HG03439 (cell line): ENCODE results near the gene ZBTB42.

Experiments
- ATAC-seq: cut with Tn5 transposase; IDR thresholded peaks from one replicate; pipeline ENCODE4 v1.9.1; 2021; ENCODE audit warnings: mild to moderate bottlenecking, moderate library complexity; ENCODE audit not compliant: unreplicated experiment

The ZBTB42 gene

DNA sequence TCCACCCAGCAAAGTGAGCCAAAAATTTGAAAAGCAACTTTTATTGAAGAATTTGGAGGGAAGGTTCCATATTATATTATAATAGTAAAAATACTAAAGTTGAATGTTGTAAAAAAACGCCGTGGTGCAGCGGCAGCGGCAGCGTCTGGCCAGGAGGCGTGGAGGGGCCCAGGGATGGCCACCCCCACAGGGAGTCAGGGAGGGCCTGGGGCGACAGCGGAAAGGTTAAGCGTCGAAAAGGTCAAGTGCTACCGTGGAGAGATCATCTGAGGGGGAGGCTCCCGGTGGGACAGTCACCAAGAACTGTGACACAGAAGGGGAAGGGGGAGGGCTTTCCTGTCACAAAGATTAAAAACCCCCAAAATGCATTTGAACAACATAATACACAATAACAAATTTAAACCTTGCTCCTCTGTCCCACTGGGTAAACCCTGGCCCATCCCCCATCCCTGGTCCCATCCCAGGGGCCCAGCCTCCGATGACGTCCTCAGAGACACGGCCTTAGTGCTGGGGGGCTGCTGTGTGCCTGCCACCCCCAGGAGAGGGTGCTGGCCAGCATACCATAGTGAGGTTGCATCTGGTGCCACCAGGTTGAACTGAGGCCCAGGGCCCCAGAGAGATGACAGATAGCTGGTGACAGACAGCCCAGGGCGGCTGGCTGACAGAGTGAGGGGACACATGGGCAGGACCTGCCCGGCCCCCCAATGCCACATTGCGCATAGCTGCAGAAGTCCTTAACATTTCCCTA, 31.4 kb upstream of the ZBTB42 start:
- ATAC-seq, result no peak

GRCh38 chr14:104770072-104770579, 30.8 kb upstream of the ZBTB42 start:
- ATAC-seq, result no peak

GRCh38 chr14:104770851-104771272, 30.0 kb upstream of the ZBTB42 start:
- ATAC-seq, result no peak

GRCh38 chr14:104771374-104771773, 29.5 kb upstream of the ZBTB42 start:
- no peak for ATAC-seq

DNA sequence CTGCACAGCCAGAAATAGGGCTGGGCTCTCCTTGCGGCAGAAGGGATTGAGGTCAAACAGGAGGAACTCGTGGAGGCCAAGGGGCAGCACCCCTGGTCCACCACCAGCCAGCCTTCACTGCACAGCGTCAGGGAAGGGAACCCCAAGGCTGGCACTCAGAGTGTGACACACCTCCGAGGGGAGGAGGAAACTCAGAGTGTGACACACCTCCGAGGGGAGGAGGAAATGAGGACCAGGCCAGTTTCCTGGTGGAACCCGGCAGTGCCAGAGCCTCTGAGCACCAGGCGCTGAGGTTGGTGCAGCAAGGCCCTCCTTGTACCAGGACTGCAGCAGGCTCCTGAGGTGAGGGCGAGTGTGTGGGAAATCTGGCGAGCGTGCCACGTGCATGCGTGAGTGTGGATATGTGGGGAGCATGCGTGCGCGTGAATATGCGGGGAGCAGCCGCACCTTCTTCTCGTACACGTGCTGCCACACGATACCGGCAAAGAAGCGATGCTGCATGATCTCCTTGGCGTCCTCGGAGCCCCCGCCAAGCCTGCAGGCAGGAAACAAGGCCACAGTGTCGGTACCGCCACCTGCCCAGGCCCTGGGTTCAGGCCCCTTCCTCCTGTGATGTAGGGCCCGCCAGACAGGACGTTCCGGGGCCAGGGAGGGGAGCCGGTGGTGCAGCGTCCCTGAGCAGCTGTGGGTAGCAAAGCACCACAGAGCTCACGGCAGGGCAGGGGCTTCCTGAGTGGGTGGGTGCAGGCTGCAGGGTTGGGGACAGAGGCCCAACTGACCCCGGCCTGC, 28.8 kb upstream of the ZBTB42 start:
- no peak for ATAC-seq

GRCh38 chr14:104772707-104773504, 28.0 kb upstream of the ZBTB42 start:
- ATAC-seq, result no peak

- ATAC-seq, result no peak
Observed at GRCh38 chr14:104773505-104774452, 27.1 kb upstream of the ZBTB42 start.

DNA sequence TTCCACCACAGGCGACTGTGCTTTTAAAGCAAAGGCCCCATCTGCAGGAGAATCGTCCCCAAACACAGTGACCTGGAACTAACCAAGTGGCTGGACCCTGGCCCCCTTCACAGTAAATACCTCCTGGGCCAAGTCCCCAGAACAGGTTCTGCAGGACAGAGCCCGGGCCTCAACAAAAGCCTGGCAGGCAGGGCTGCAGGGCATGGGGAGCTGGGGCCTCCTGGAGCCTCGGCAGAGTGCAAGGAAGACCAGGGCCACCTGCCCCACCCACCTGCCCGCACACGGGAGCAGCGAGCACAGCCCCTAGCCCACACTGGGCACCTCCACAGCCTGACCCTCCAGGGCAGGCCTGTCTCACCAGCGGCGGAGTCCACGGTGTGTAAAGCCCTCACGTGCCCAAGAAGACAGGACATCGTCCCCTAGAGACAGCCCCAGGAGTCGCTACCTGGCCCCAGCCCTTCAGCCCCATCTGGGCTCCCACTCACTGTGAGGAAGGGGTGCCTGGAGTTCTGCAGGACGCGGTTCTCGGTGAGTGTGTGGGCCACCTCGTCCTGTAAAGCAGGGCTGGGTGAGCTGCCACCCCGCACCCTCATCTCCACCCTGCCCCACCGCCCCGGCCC, 26.3 kb upstream of the ZBTB42 start:
- no peak for ATAC-seq

- ATAC-seq, result no peak
Observed at GRCh38 chr14:104775073-104775489, 25.8 kb upstream of the ZBTB42 start.

DNA sequence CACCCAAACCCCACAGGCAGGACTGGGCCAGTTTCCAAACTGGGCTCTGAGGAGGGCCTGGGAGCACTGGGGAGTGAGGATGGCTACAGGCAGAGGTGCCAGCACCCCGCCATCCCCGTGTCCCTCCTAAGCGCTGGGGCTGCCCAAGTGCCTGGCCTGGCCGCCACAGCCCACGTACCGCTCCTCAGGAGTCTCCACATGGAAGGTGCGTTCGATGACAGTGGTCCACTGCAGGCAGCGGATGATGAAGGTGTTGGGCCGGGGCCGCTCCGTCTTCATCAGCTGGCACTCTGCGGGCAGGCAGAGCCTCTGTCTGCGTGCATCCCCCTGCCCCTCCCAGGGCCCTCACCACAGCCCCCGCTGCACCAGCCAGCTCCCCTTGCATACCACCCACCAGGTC, 24.4 kb upstream of the ZBTB42 start:
- ATAC-seq, result no peak

GRCh38 chr14:104776961-104777807, 23.7 kb upstream of the ZBTB42 start:
- ATAC-seq, result no peak

GRCh38 chr14:104777808-104778249, 23.1 kb upstream of the ZBTB42 start:
- no peak for ATAC-seq

DNA sequence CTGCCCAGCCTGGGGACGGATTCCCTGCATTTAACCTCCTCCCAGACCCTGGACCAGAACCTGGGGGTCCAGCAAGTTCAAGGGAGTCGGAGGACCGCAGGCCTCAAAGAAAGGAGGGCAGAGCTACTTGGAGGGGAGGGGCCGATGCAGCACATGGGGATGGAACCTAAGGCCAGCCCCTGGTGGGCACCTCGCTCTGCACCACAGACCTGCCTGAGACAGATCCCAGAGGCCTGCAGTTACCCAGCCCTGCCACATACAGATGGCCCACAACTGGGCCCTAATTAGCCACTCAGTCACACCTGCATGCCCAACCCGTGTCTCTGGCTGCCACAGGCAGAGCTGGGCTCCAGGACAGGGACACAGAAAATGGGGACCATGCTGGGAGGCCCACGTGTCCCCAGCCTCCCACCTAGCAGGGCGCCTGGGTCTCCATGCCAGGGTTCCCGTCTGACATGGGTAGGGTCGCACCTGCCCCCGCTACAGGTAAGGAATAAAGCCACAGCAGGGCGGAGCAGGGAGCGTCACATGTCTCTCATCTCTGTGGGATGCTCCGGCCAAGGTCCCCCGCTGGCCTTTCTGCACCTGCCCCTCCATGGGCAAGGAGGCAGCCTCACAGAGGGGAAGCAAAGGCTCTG, 22.1 kb upstream of the ZBTB42 start:
- no peak for ATAC-seq

- ATAC-seq, result no peak
Observed at GRCh38 chr14:104779776-104780512, 21.0 kb upstream of the ZBTB42 start.

DNA sequence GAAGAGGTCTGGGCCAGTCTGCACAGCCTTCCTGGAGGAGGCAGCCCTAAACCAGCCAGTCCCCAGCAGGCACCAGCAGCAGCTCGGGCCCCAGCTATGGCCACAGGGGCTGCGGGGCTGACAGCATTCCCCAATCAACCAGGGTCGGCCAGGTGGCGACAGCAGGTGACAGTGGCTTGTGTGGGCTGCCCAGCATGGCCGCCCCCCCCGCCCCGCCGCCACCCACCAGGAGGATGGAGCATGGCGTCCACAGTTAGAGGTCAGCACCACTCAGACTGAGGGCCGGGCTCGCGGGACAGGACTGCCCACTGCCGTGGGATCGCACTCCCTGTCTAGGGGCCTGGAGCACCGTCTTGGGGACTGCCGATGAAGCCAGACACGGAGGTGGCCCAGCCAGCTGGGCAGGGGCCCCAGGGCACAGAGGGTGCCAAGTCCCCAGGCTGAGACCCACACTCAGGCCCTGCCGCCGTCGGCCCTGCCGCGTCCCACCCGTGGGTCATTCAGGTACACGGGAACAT, 20.3 kb upstream of the ZBTB42 start:
- no peak for ATAC-seq

DNA sequence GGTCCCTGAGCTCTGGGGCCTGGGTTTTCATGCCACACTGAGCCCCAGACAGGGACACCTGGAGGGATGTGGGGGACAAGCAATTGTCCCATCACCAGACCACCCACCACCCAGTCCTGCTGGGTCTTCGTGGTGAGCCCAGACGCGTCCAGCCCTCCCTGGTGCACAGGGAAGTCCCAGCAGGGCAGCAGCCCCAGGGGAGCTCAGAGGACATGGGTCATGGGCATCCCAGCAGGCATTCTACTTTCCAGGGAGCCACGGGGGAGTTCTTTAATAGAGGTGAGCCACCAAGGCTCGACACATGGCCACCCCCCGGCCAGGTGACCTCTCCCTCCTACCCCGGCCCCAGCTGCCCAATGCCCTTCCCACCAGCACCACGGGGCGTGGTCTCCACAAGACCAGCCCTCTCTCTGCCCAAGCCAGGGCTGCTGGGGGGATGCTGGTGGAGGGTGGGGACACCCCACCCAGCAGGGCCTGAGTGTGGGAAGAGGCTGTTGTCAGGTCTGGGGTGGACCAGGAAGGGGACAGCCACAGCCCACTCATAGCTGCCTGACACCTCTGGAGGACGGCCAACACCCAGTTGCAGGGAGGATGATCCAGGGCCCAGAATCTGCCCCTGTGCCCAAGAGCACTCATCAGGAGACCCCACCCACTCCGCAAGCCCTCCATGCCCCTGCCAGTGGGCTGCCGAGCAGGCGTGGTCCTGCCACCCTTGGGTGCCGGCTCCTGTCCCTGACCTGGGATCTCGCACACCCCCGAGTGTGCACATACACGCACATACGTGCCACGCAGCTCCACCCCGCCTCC, 19.4 kb upstream of the ZBTB42 start:
- no peak for ATAC-seq
